Effector memory CD4-positive, alpha-beta T cell (primary cell): Measurements from ENCODE around the gene CEP164.

Experiments used
- DNase-seq, 3 donors: peaks; one replicate each; pipeline ENCODE4 v3.0.0-alpha.2; 2020
- H3K27ac ChIP-seq: 2 replicates; pipeline ENCODE4 v1.7.0; 2013; ENCODE audit warnings: mild to moderate bottlenecking, low read length, moderate library complexity; ENCODE audit not compliant: insufficient read depth, poor library complexity, severe bottlenecking
- H3K27me3 ChIP-seq: replicated peaks from 2 replicates; pipeline ENCODE4 v1.7.0; 2013; ENCODE audit warnings: mild to moderate bottlenecking, low read length; ENCODE audit not compliant: insufficient read depth, control insufficient read depth, poor library complexity, severe bottlenecking
- H3K36me3 ChIP-seq: 2 replicates; pipeline ENCODE4 v1.7.0; 2013; ENCODE audit warnings: mild to moderate bottlenecking, low read length, moderate library complexity; ENCODE audit not compliant: control insufficient read depth, insufficient read depth
- H3K4me1 ChIP-seq: 2 replicates; pipeline ENCODE4 v1.7.0; 2013; ENCODE audit warnings: low read length, mild to moderate bottlenecking; ENCODE audit not compliant: control insufficient read depth, insufficient read depth, poor library complexity, severe bottlenecking
- H3K4me3 ChIP-seq: 2 replicates; pipeline ENCODE4 v1.7.0; 2013; ENCODE audit warnings: low read length, low read depth, mild to moderate bottlenecking; ENCODE audit not compliant: insufficient read depth, poor library complexity, severe bottlenecking
- H3K9me3 ChIP-seq: 2 replicates; pipeline ENCODE4 v1.7.0; 2013; ENCODE audit warnings: mild to moderate bottlenecking, low read length, moderate library complexity; ENCODE audit not compliant: control insufficient read depth

CEP164 gene

DNA sequence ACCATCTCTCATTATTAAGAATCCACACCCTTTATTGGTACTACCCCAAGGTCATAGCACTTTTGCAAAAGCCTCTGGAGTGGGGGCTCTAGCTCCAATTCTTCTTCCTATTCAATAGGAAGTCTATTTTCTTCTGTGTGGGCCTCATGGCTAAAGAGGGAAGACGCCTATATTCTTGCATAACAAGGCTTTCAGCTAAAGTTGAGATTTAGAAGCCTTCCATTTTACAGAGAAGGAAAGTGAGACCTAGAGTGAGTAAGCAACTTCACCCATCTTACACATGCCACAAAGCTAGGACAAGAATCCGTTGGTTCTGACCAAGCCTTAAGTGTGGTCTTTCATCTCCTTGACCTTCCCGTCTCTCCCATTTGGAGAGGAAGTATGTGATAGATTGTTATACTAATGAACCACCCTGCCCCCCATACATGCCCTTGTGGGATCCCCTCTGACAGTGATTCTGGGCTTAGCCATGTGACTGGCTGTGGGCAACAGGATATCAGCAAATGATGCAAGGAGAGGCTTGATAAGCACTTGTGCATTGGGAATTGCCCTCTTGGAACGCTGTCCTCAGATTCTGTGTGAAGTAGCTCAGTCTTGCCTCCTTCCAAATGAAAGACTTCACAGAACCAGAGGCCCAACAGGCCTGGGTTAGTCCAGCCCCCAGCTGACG, 23.9 kb upstream of the CEP164 start:
- Histone ChIP-seq H3K27ac (no peak overlapping the region), H3K4me3 (no peak overlapping the region)
- no peak for DNase-seq

GRCh38 chr11:117305145-117305544, 22.5 kb upstream of the CEP164 start:
- Histone ChIP-seq H3K9me3 (no peaks in the 10 kb centered on the region), H3K27ac (no peak overlapping the region), H3K36me3 (no peaks in the 10 kb centered on the region), H3K4me3 (no peak overlapping the region), H3K27me3 (no peaks in the 10 kb centered on the region), H3K4me1 (no peaks in the 10 kb centered on the region)
- DNase-seq = no peak

More for the DNA sequence above, 23.9 kb upstream of the CEP164 start:
- Histone ChIP-seq H3K36me3 (no peaks in the 10 kb centered on the region), H3K4me1 (no peaks in the 10 kb centered on the region), H3K9me3 (no peaks in the 10 kb centered on the region), H3K27me3 (no peaks in the 10 kb centered on the region)

DNA sequence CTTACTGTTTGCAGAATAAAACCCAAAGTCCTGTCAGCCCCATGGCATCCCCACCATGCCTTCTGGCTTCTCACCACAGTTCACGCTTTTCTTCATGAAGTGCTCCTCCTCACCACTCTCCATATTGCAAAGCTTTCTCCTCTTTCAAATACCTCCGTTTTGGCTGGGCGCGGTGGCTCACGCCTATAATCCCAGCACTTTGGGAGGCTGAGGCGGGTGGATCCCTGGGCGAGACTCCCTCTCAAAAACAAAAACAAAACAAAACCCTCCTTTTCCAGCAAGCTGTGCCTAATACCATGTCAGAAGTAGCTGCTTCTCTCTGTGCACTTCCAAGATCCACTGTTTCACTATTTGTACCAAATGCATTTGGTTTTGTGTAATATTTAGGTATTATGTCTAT, 18.3 kb upstream of the CEP164 start:
- no peak overlapping the region for H3K4me3 ChIP-seq
- H3K36me3 ChIP-seq = no peaks in the 10 kb centered on the region
- H3K4me1 ChIP-seq = no peaks in the 10 kb centered on the region
- no peaks in the 10 kb centered on the region for H3K9me3 ChIP-seq
- H3K27me3 ChIP-seq = no peaks in the 10 kb centered on the region
- DNase-seq = no peak
- H3K27ac ChIP-seq = no peak overlapping the region

DNA sequence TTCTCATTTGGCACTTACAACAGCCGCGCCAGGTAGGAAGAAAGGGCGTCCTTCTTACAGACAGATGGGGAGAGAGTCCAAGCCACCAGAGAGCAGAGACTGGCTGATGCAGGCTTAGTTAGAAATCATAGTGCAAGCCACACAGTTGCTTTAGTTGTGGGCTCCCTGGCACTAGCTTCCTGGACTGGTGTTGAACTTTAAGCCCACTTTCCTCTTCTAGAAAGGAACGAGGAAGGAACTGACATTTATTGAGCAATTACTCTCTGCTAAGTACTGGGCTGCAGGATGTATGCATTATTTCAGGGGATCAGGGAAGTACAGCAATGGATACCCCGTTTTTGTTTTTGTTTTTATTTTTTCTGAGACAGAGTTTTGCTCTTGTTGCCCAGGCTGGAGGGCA, 14.6 kb upstream of the CEP164 start:
- no peak overlapping the region for H3K27ac ChIP-seq
- DNase-seq = no peak
- no peak overlapping the region for H3K4me3 ChIP-seq
- no peaks in the 10 kb centered on the region for H3K9me3 ChIP-seq
- no peaks in the 10 kb centered on the region for H3K36me3 ChIP-seq
- peaks cover 9% of the 10 kb centered on the region for H3K27me3 ChIP-seq
- peaks cover 9% of the 10 kb centered on the region for H3K4me1 ChIP-seq

GRCh38 chr11:117313828-117314768, 13.6 kb upstream of the CEP164 start:
- H3K4me1 ChIP-seq = peaks cover 9% of the 10 kb centered on the region
- no peak overlapping the region for H3K27ac ChIP-seq
- no peaks in the 10 kb centered on the region for H3K9me3 ChIP-seq
- H3K4me3 ChIP-seq = no peak overlapping the region
- no peak for DNase-seq
- H3K36me3 ChIP-seq = no peaks in the 10 kb centered on the region
- H3K27me3 ChIP-seq = peaks cover 9% of the 10 kb centered on the region

GRCh38 chr11:117314840-117315239, 12.8 kb upstream of the CEP164 start:
- H3K27ac ChIP-seq = no peak overlapping the region
- no peaks in the 10 kb centered on the region for H3K36me3 ChIP-seq
- DNase-seq = no peak
- H3K4me3 ChIP-seq = peak overlapping the region; percentile 71
- peaks cover 9% of the 10 kb centered on the region for H3K27me3 ChIP-seq
- H3K4me1 ChIP-seq = peaks cover 9% of the 10 kb centered on the region
- H3K9me3 ChIP-seq = no peaks in the 10 kb centered on the region

DNA sequence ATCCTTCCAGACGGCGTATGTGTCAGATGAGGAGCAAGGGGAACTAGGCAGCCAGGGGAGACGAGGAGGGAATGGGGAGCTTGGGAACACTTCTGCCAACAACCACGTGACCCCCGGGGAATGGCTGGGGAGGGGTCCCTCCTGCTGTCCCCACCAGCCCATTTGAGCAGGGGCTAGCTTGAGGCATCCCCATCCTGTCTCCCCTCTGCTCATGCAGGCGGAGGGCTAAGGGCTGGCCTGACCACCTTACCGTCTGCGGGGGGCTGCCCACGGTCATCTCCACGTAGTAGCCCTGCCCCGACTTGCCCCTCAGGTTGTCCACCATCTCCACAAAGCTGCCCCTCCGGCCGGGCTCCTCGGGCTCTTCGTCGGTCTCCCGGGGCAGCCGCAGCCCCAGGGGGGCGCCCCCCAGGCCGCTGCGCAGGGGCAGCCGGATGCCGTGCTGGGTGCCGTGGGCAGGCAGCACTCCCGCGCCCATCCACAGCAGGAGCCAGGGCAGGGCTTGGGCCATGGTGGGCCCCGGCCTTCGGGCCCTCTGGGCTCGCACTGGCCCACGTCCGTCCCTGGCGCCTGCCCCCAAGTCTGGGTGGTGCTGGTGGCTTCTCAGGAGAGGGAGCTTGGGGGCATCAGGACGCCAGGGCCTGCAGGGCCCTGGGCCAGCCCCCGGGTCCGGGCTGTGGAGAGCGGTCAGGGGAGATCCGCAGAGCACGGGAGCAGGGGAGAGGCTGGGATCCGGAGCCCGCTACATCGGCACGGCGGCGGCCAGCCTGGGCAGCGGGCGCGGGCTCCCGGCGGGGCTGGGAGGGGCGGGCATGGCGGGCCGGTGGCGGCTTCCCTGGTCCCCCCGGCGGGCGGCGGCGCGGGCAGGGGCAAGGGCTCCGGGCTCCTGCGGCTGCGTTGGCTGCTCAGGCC, 12.1 kb upstream of the CEP164 start:
- no peak overlapping the region for H3K27ac ChIP-seq
- peaks cover 9% of the 10 kb centered on the region for H3K4me1 ChIP-seq
- no peaks in the 10 kb centered on the region for H3K36me3 ChIP-seq
- peaks cover 9% of the 10 kb centered on the region for H3K27me3 ChIP-seq
- peak overlapping the region; percentile 71 for H3K4me3 ChIP-seq
- H3K9me3 ChIP-seq = no peaks in the 10 kb centered on the region
- DNase-seq = no peak

DNA sequence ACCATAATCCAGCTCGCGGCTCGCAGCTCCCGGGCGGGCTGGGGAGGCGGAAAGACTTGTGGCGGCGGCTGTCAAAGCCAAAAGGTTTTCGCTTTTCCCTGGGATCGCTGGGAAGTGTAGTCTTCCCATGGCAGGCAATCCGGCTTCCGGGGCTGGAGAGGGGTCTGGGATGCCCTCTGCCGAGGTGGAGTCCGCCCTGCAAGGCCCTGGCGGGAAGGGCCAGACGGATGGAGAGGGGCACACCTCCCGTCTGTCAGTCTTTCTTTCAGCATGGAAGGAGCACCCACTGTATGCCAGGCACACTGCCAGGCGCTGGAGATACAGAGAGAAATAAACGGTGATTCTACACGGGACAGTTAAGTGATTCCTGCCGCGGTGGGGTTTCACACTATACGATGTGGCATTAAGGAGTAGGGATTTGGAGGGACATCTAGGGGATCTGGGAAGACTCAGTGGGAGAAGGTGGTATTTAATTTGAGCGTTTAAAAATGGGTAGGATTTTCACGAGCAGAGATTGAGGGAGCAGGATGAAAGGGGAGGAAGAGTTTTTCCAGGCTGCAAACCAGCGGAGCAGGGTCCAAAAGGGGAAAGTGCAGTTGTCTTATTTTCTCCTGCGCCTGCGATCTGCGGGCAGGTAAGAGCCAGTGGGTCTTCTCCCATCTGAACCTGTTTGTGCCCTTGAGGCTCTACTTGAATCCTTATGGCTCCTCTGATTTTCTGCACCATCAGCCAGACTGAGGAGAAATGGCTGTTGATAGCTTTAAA, 11.3 kb upstream of the CEP164 start, which contains the start of gene BACE1:
Gene BACE1 (minus strand): TSS at position 60 of the 765 bp plus-strand sequence. CDS start 461 bp downstream, outside the sequence.
- no peak for DNase-seq
- Histone ChIP-seq H3K4me3 (peak within 1 kb of the TSS; percentile 71), H3K27ac (no peak within 1 kb of the TSS), H3K27me3 (peaks cover 9% of the 10 kb centered on the region), H3K36me3 (no peaks in the 10 kb centered on the region), H3K4me1 (peaks cover 9% of the 10 kb centered on the region), H3K9me3 (no peaks in the 10 kb centered on the region)

DNA sequence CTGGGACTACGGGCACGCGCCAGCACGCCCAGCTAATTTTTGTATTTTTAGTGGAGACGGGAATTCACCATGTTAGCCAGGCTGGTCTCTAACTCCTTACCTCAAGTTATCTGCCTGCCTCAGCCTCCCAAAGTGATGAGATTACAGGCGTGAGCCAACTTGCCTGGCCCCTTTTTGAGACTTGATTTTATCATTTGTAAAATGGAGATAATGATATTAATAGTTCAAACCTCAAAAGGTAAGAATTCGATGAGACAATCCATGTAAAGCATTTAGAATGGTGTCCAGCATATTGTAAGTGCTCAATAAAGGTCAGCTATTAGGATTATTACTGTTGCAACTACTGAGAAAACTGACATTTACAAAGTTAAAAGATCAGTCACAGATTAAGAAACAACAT, 8.9 kb upstream of the CEP164 start:
- H3K4me1 ChIP-seq = peaks cover 9% of the 10 kb centered on the region
- H3K9me3 ChIP-seq = no peaks in the 10 kb centered on the region
- no peak overlapping the region for H3K4me3 ChIP-seq
- no peak overlapping the region for H3K27ac ChIP-seq
- DNase-seq = no peak
- no peaks in the 10 kb centered on the region for H3K36me3 ChIP-seq
- H3K27me3 ChIP-seq = peaks cover 9% of the 10 kb centered on the region
